Measurements from ENCODE around the gene RANBP17. TPM values are rescaled to one million over a fixed set of nuclear protein-coding genes. Genes with fewer than 3 reads are reported as not detected.
"Not testable (repeated sequence)": the region's sequence is repeated elsewhere in the genome, so short reads cannot be mapped to it uniquely, and the experiment has no call there.

Gene RANBP17
- total RNA-seq, 2 donors from 2014 or later: 5.4 to 19.8 TPM

DNA sequence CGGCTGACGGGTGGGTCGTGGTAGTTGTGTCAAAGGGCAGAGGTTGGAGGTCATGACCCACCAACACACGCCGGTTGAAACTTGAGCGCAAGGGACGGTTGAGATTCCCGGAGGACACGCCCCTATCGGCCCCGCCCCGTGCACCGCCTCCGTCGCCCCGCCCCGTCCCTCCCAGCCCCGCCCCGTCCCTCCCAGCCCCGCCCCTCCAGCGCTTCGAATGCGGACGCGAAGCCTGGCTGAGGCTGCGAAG is 226 bp upstream of the RANBP17 start:
- 18% methylated on average over 14 of the region's 26 CpGs for WGBS
- Histone ChIP-seq H3K9me3 (no peaks in the 10 kb centered on the region), H3K36me3 (no peaks in the 10 kb centered on the region), H3K4me1 (replicated peaks) (no peaks in the 10 kb centered on the region), H3K27ac (no peak overlapping the region), H3K27me3 (replicated peaks; ENCODE audit: insufficient read depth) (no peaks in the 10 kb centered on the region), H3K4me3 (peak overlapping the region; percentile 46 to 63)
- DNase-seq (ENCODE audit: low spot score): no peak
- TF ChIP-seq POLR2A (IDR thresholded peaks at IDR 0.05) (no peak), POLR2AphosphoS5 (IDR thresholded peaks at IDR 0.05) (no peak)
- TF ChIP-seq, protein P1, sequence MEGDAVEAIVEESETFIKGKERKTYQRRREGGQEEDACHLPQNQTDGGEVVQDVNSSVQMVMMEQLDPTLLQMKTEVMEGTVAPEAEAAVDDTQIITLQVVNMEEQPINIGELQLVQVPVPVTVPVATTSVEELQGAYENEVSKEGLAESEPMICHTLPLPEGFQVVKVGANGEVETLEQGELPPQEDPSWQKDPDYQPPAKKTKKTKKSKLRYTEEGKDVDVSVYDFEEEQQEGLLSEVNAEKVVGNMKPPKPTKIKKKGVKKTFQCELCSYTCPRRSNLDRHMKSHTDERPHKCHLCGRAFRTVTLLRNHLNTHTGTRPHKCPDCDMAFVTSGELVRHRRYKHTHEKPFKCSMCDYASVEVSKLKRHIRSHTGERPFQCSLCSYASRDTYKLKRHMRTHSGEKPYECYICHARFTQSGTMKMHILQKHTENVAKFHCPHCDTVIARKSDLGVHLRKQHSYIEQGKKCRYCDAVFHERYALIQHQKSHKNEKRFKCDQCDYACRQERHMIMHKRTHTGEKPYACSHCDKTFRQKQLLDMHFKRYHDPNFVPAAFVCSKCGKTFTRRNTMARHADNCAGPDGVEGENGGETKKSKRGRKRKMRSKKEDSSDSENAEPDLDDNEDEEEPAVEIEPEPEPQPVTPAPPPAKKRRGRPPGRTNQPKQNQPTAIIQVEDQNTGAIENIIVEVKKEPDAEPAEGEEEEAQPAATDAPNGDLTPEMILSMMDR (IDR thresholded peaks at IDR 0.05): no peak
- intact Hi-C loops (cut with DNase I): no loop called here

DNA sequence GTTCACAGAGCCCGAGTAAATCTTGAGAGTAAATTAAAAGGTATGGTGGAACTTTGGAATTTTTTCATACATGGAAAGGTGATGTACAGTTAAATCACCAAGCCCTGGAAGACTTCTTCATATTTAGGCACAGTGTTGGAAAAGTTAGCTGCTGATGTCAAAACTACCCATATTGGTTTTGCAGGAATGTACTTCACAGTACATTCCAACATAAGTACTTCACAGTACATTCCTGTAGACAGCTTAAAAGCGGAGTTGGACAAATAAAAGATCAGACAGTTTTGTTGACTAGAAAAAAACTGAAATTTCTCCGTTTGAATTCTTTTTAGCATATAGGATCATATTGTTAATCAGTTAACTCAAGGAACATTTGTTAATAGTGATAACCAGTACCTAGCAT is 1.8 kb downstream of the RANBP17 start:
- no peak for DNase-seq (ENCODE audit: low spot score)
- intact Hi-C loops (cut with DNase I): no loop called here
- 75% methylated on average over 3 of the region's 3 CpGs for WGBS
- no peak overlapping the region for H3K4me3 ChIP-seq
- H3K27me3 ChIP-seq (replicated peaks; ENCODE audit: insufficient read depth): no peaks in the 10 kb centered on the region
- TF ChIP-seq, protein P1 (IDR thresholded peaks at IDR 0.05): no peak
- TF ChIP-seq POLR2AphosphoS5 (IDR thresholded peaks at IDR 0.05) (no peak), POLR2A (IDR thresholded peaks at IDR 0.05) (no peak)
- no peak overlapping the region for H3K27ac ChIP-seq
- no peaks in the 10 kb centered on the region for H3K4me1 ChIP-seq (replicated peaks)
- H3K36me3 ChIP-seq: no peaks in the 10 kb centered on the region
- H3K9me3 ChIP-seq: no peaks in the 10 kb centered on the region

DNA sequence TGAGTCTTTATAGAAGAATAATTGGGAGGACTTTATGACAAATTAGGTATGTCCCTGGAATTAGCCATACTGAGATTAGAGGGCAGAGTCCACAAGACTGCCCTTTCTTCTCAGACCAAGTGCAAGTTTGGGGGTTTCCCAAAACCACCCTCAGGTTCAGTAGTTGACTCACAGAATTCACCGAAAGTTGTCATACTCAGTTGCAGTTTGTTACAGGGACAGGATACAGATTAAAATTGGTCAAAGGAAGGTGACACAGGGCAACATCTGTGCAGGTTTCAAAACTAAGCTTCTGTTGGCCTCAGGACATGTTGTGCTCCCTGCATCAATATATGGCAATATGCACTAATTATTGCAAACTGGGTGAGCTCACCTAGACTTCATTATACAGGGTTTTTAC is 3.8 kb downstream of the RANBP17 start:
- H3K9me3 ChIP-seq: no peaks in the 10 kb centered on the region
- H3K36me3 ChIP-seq: no peaks in the 10 kb centered on the region
- intact Hi-C loops (cut with DNase I): no loop called here
- WGBS: 90% methylated on average over 1 of the region's 1 CpG
- TF ChIP-seq, protein P1 (IDR thresholded peaks at IDR 0.05): no peak
- no peak for TF ChIP-seq POLR2AphosphoS5 (IDR thresholded peaks at IDR 0.05)
- TF ChIP-seq POLR2A (IDR thresholded peaks at IDR 0.05): no peak
- no peak overlapping the region for H3K4me3 ChIP-seq
- no peaks in the 10 kb centered on the region for H3K27me3 ChIP-seq (replicated peaks; ENCODE audit: insufficient read depth)
- H3K4me1 ChIP-seq (replicated peaks): no peaks in the 10 kb centered on the region
- H3K27ac ChIP-seq: no peak overlapping the region
- no peak for DNase-seq (ENCODE audit: low spot score)

DNA sequence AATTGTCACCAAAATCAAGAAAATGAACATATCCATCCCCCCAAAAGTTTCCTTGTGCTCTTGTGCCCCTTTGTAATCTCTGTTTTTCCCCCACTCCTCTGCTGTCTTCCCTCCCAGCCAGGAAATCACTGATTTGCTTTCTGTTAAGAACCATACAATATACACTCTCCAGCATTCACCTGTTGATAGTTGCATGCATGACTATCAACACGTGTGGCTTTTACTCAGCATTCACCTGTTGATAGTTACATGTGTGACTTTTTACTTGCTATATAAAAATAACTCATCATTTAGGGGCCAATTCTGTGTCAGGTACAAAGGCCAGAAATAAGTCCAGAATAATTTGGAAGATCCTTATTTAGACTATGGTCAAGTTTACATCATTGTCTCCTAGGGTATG is 6.0 kb downstream of the RANBP17 start:
- no peaks in the 10 kb centered on the region for H3K9me3 ChIP-seq
- no peaks in the 10 kb centered on the region for H3K27me3 ChIP-seq (replicated peaks; ENCODE audit: insufficient read depth)
- no peak overlapping the region for H3K27ac ChIP-seq
- no peaks in the 10 kb centered on the region for H3K4me1 ChIP-seq (replicated peaks)
- H3K36me3 ChIP-seq: no peaks in the 10 kb centered on the region
- DNase-seq (ENCODE audit: low spot score): no peak
- no peak overlapping the region for H3K4me3 ChIP-seq
- TF ChIP-seq, protein P1 (IDR thresholded peaks at IDR 0.05): no peak
- no peak for TF ChIP-seq POLR2A (IDR thresholded peaks at IDR 0.05)
- no peak for TF ChIP-seq POLR2AphosphoS5 (IDR thresholded peaks at IDR 0.05)
- intact Hi-C loops (cut with DNase I): no loop called here
- 74% methylated on average over 1 of the region's 1 CpG for WGBS

DNA sequence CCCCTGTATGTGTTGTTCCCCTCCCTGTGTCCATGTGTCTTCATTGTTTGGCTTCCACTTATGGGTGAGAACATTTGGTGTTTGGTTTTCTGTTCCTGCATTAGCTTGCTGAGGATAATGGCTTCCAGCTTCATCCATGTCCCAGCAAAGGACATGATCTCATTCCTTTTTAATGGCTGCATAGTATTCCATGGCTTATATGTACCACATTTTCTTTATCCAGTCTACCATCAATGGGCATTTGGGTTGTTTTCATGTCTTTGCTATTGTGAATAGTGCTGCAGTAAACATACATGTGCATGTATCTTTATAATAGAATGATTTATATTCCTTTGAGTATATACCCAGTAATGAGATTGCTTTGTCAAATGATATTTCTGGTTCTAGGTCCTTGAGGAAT is 8.6 kb downstream of the RANBP17 start:
- intact Hi-C loops (cut with DNase I): not testable (repeated sequence)

DNA sequence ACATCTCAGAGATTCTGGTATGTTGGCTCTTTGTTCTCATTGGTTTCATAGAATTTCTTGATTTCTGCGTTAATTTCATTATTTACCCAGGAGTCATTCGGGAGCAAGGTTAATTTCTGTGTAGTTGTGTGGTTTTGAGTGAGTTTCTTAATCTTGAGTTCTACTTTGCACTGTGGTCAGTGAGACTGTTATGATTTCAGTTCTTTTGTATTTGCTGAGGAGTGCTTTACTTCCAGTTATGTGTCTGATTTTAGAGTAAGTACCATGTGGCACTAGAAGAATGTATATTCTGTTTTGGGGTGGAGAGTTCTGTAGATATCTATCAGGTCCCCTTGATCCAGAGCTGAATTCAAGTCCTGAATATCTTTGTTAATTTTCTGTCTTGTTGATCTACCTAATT is 12.2 kb downstream of the RANBP17 start:
- no peak for DNase-seq (ENCODE audit: low spot score)
- Histone ChIP-seq H3K4me1 (replicated peaks) (no peaks in the 10 kb centered on the region), H3K27me3 (replicated peaks; ENCODE audit: insufficient read depth) (no peaks in the 10 kb centered on the region), H3K36me3 (no peaks in the 10 kb centered on the region), H3K4me3 (no peak overlapping the region), H3K9me3 (no peaks in the 10 kb centered on the region), H3K27ac (no peak overlapping the region)
- TF ChIP-seq POLR2A (IDR thresholded peaks at IDR 0.05) (no peak), POLR2AphosphoS5 (IDR thresholded peaks at IDR 0.05) (no peak)
- TF ChIP-seq, protein P1 (IDR thresholded peaks at IDR 0.05): no peak
- intact Hi-C loops (cut with DNase I): no loop called here
- WGBS: 98% methylated on average over 2 of the region's 2 CpGs

More for the DNA sequence above, 8.6 kb downstream of the RANBP17 start:
- not testable (repeated sequence) for H3K36me3 ChIP-seq; H3K4me3 ChIP-seq; H3K9me3 ChIP-seq; DNase-seq (ENCODE audit: low spot score); H3K4me1 ChIP-seq (replicated peaks); H3K27ac ChIP-seq; H3K27me3 ChIP-seq (replicated peaks; ENCODE audit: insufficient read depth)
